RWPE1 (cell line): ENCODE data around the gene PTGDR.

Experiments used
- CTCF ChIA-PET: fragments of 350-600 bp; sonication (Branson Sonifier 250); formaldehyde crosslinking; extraction: SDS; loops from one replicate; lab custom pipeline; 2021; lab: Yijun Ruan, JAX
- POLR2A ChIA-PET: fragments of 400-600 bp; formaldehyde crosslinking; extraction: SDS; loops from one replicate; lab custom pipeline; 2020; ENCODE audit warnings: antibody characterized with exemption; ENCODE audit not compliant: low non-redundant PET; lab: Yijun Ruan, JAX
- DNase-seq: peaks from one replicate; pipeline ENCODE4 v3.0.0; 2012; ENCODE audit warnings: low spot score
- H3K27ac ChIP-seq: fragments of 450-650 bp; 2 replicates; pipeline ENCODE4 v1.5.1; 2017
- TF ChIP-seq, protein P1 (sequence below): fragments of 450-650 bp; conservative IDR thresholded peaks from 2 replicates; pipeline ENCODE4 v1.5.1; 2017; ENCODE audit warnings: low read depth, mild to moderate bottlenecking

The PTGDR gene

GRCh38 chr14:52279408-52279807 is 11.9 kb downstream of the PTGDR start:
- TF ChIP-seq, protein P1, sequence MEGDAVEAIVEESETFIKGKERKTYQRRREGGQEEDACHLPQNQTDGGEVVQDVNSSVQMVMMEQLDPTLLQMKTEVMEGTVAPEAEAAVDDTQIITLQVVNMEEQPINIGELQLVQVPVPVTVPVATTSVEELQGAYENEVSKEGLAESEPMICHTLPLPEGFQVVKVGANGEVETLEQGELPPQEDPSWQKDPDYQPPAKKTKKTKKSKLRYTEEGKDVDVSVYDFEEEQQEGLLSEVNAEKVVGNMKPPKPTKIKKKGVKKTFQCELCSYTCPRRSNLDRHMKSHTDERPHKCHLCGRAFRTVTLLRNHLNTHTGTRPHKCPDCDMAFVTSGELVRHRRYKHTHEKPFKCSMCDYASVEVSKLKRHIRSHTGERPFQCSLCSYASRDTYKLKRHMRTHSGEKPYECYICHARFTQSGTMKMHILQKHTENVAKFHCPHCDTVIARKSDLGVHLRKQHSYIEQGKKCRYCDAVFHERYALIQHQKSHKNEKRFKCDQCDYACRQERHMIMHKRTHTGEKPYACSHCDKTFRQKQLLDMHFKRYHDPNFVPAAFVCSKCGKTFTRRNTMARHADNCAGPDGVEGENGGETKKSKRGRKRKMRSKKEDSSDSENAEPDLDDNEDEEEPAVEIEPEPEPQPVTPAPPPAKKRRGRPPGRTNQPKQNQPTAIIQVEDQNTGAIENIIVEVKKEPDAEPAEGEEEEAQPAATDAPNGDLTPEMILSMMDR, result no peak
- ChIA-PET CTCF (interaction anchor here (0.5 to 0.7 kb wide), 2 partner anchors 133 to 208 kb away, joined by 3 read pairs; no protein-coding TSS in a partner anchor), POLR2A (no interaction called here)
- peak; percentile 46 for DNase-seq
- no peak overlapping the region for H3K27ac ChIP-seq

DNA sequence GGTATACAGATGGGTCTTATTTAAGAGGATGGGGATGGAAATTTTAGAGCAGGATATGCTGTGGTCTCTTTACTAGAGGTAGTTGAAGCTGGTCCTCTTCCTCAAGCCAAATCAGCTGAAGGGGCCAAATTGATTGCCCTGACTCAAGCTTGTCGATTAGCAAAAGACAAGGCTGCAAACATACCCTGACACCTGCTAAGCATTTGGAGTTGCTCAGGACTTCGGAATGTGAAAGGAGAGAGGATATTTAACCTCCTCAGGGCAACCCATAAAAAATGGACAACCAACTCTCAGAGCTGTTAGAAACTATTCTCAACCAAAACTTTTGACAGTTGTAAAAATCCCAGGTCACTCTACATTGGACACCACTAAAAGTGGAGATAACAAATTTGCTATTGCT is 15.6 kb downstream of the PTGDR start:
- DNase-seq, result no peak
- CTCF ChIA-PET, result no interaction called here

DNA sequence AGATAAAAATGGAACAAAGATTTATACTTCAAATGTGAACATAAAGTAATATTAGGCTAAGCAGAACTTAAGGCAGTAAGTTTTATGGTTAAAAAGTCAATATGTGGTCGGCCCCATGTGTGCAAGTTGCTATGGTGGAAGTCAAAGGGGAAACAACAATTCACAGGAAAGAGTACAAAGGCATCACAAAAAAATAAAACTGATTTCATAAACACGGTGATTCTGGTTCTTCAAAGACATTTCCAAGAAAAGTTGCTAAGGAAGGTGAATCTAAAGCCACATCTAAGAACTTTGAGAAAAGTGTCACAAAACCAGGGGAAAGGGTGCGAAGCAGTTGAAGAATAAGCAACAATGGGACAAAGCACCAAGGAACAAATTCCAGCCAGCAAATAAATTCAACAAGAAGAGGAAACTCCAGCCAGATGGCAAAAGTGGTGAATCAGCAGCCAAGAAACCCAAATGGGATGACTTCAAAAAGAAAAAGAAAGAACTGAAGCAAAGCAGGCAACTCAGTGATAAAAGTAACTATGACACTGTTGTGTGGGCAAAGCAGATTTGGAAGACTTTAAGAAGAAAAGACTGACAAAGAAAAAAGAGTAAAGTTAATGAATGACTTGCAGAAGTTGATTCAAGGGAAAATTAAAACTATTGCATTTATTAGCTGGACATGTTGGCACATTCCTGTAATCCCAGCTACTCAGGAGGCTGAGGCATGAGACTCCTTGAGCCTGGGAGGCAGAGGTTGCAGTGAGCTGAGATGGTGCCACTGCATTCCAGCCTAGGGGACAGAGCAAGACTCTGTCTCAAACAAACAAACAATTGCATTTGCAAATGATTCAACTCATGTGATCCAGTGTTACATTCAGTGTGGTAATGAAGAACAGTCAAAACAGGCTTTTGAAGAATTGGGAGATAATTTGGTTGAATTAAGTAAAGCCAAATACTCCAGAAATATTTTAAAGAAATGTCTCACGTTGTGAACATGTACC is 19.5 kb downstream of the PTGDR start:
- ChIA-PET POLR2A (interaction anchor here (0.6 kb wide), 1 partner anchor 182 kb away, joined by 4 read pairs; no protein-coding TSS in a partner anchor), CTCF (interaction anchor here (0.6 kb wide), 1 partner anchor 12 kb away, joined by 5 read pairs; no protein-coding TSS in a partner anchor)
- DNase-seq, result no peak
- TF ChIP-seq, protein P1, result no peak
- H3K27ac ChIP-seq, result no peak overlapping the region

More for the DNA sequence above, 15.6 kb downstream of the PTGDR start:
- TF ChIP-seq, protein P1, result no peak
- H3K27ac ChIP-seq, result no peak overlapping the region
- POLR2A ChIA-PET, result no interaction called here

- TF ChIP-seq, protein P1, result no peak
- no peak overlapping the region for H3K27ac ChIP-seq
- ChIA-PET CTCF (no interaction called here), POLR2A (no interaction called here)
- DNase-seq, result no peak
Measured at GRCh38 chr14:52296378-52296777, 28.9 kb downstream of the PTGDR start.

DNA sequence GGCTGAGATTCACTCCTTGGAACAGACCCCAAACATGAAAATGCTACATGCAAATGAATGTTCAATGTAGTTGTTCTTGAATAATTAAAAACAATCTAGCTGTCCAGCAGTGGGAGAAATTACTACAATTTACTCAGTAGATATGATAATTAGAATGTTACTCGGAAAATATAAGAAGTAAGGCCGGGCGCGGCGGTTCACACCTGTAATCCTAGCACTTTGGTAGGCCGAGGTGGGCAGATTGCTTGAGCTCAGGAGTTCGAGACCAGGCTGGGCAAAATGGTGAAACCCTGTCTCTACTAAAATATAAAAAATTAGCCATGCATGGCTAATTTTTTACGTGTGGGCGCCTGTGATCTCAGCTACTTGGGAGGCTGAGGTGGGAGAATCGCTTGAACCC is 31.3 kb downstream of the PTGDR start:
- H3K27ac ChIP-seq, result no peak overlapping the region
- CTCF ChIA-PET, result interaction anchor here (0.6 to 0.7 kb wide), 5 partner anchors 13 to 484 kb away, joined by 3 to 5 read pairs (median 3); no protein-coding TSS in a partner anchor
- no peak for DNase-seq
- POLR2A ChIA-PET, result no interaction called here
- TF ChIP-seq, protein P1, result no peak

- CTCF ChIA-PET, result interaction anchor here (1.1 to 1.2 kb wide), 2 partner anchors 9 to 14 kb away, joined by 3 to 5 read pairs; no protein-coding TSS in a partner anchor
- no peak overlapping the region for H3K27ac ChIP-seq
- POLR2A ChIA-PET, result no interaction called here
- TF ChIP-seq, protein P1, result peak; percentile 64
- peak; percentile 62 for DNase-seq
Measured at GRCh38 chr14:52299692-52300278, 32.3 kb downstream of the PTGDR start.
